H1 (cell line): ENCODE measurements around the gene OTOGL.

Experiments used
- CBX5 ChIP-seq: fragments of 300-800, 300-1000 bp; sonication (generic); IDR thresholded peaks from 2 replicates; pipeline ENCODE4 v1.7.1; 2016; ENCODE audit warnings: antibody characterized with exemption, low read length, low read depth
- CBX8 ChIP-seq: fragments of 300-800, 300-1000 bp; sonication (generic); IDR thresholded peaks from 2 replicates; pipeline ENCODE4 v1.7.1; 2016; ENCODE audit warnings: low read depth, low read length, borderline replicate concordance
- EGR1 ChIP-seq: IDR thresholded peaks from 2 replicates; pipeline ENCODE4 v1.6.1; 2011; ENCODE audit warnings: low read depth, low read length, borderline replicate concordance
- EZH2 ChIP-seq: fragments of 200-600 bp; sonication (generic); IDR thresholded peaks from 2 replicates; pipeline ENCODE4 v1.7.1; 2012; ENCODE audit warnings: low read depth, mild to moderate bottlenecking, moderate library complexity, low read length, inconsistent platforms; ENCODE audit not compliant: severe bottlenecking
- RFX5 ChIP-seq: IDR thresholded peaks from 2 replicates; pipeline ENCODE4 v1.6.1; 2011; ENCODE audit warnings: low read depth, low read length, improper control_type of control experiment, borderline replicate concordance
- TAF1 ChIP-seq: IDR thresholded peaks from 2 replicates; pipeline ENCODE4 v1.6.1; 2011; ENCODE audit warnings: mild to moderate bottlenecking, low read depth, low read length
- USF2 ChIP-seq: IDR thresholded peaks from 2 replicates; pipeline ENCODE4 v1.6.1; 2011; ENCODE audit warnings: low read length, improper control_type of control experiment
- TF ChIP-seq, protein P1 (sequence below): IDR thresholded peaks from 2 replicates; pipeline ENCODE4 v1.6.1; 2012; ENCODE audit warnings: low read length, inconsistent platforms

DNA sequence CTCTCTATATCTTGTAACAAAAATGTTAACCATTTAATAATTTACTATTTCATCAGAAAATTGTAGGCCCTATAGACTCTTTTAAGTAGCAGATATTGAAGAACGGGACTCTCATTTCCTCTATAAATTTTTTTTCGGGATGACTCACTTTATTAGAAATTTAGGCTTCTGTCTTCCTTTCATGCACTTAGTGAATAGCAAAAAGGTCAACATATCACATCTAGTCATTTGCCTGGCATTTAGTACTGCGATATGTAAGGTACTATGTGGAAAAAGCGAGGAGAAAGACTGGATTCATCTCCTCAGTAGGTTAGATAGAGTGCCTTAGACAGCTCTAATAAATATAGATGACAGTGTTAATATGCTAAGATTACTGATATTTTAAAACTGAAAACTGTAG lies 178.4 kb downstream of the OTOGL start:
- TF ChIP-seq TAF1 (no peak), RFX5 (no peak), CBX8 (no peak), EGR1 (no peak), USF2 (no peak), EZH2 (no peak), CBX5 (no peak)
- TF ChIP-seq, protein P1, sequence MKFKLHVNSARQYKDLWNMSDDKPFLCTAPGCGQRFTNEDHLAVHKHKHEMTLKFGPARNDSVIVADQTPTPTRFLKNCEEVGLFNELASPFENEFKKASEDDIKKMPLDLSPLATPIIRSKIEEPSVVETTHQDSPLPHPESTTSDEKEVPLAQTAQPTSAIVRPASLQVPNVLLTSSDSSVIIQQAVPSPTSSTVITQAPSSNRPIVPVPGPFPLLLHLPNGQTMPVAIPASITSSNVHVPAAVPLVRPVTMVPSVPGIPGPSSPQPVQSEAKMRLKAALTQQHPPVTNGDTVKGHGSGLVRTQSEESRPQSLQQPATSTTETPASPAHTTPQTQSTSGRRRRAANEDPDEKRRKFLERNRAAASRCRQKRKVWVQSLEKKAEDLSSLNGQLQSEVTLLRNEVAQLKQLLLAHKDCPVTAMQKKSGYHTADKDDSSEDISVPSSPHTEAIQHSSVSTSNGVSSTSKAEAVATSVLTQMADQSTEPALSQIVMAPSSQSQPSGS: no peak
